GM12878 (cell line): ENCODE data around the gene RRAGB. TPM values are rescaled to one million over a fixed set of nuclear protein-coding genes. Genes with fewer than 3 reads are reported as not detected.

Experiments used
- ATAC-seq: fragments of 200-7000 bp; cut with Tn5 transposase; 3 replicates; pipeline ENCODE4 v1.9.1; 2020; ENCODE audit warnings: mild to moderate bottlenecking, moderate library complexity
- BruUV-seq: library from RNA; stranded (reverse); fragments of 400-500 nt; replicated peaks from 2 replicates; lab custom pipeline; 2021; lab: Mats Ljungman, UMichigan
- CTCF ChIA-PET: fragments of 300-600 bp; sonication (Branson Sonifier 250); formaldehyde crosslinking; extraction: SDS; loops from one replicate; lab custom pipeline; 2021; ENCODE audit warnings: inconsistent platforms; lab: Yijun Ruan, JAX
- POLR2A ChIA-PET: fragments of 350-600 bp; formaldehyde crosslinking; extraction: SDS; loops from one replicate; lab custom pipeline; 2021; ENCODE audit warnings: inconsistent platforms; lab: Charles Lee
- RAD21 ChIA-PET: fragments of 300-600 bp; sonication (Branson Sonifier 250); formaldehyde crosslinking; loops from one replicate; lab custom pipeline; 2023; ENCODE audit warnings: antibody characterized with exemption; ENCODE audit not compliant: unreplicated experiment; lab: Charles Lee
- SMC1A ChIA-PET: fragments of 300-600 bp; sonication (Branson Sonifier 250); formaldehyde crosslinking; loops from one replicate; lab custom pipeline; 2023; ENCODE audit not compliant: unreplicated experiment, uncharacterized antibody; lab: Charles Lee
- DNase-seq: peaks from one replicate; pipeline ENCODE4 v3.0.0-alpha.2; 2011; ENCODE audit warnings: low read depth, low spot score
- FAIRE-seq: peaks from 3 replicates; lab custom pipeline; 2011; peaks lifted over from hg19 to GRCh38; lab: Jason Lieb, UNC
- H2AFZ ChIP-seq: 2 replicates; pipeline ENCODE4 v1.6.0; 2011; ENCODE audit warnings: low read depth, low read length, control low read depth; ENCODE audit not compliant: control insufficient read depth
- H3K27ac ChIP-seq: 2 replicates; pipeline ENCODE4 v1.5.1; 2011; ENCODE audit warnings: control low read depth; ENCODE audit not compliant: control insufficient read depth, insufficient read depth
- H3K27me3 ChIP-seq, 2 experiments: replicated peaks in 1 of 2; 2 replicates each; pipeline versions ENCODE4 v1.6.0 to v1.6.1; 2011; ENCODE audit warnings: low read length in 1 of 2; ENCODE audit not compliant: control insufficient read depth in 2 of 2, insufficient read depth in 2 of 2
- H3K36me3 ChIP-seq, 2 experiments: 2 replicates each; pipeline ENCODE4 v1.5.1; 2011; ENCODE audit warnings: low read length in 1 of 2; ENCODE audit not compliant: control insufficient read depth in 2 of 2, insufficient read depth in 2 of 2
- H3K4me1 ChIP-seq: 2 replicates; pipeline ENCODE4 v1.6.1; 2011; ENCODE audit warnings: mild to moderate bottlenecking, low read length, moderate library complexity, mixed read lengths; ENCODE audit not compliant: control insufficient read depth, insufficient read depth
- H3K4me2 ChIP-seq: 2 replicates; pipeline ENCODE4 v1.6.0; 2011; ENCODE audit warnings: control low read depth; ENCODE audit not compliant: control insufficient read depth, insufficient read depth
- H3K4me3 ChIP-seq: fragments of 200-600 bp; sonication (generic); 2 replicates; pipeline ENCODE4 v1.5.1; 2016
- H3K79me2 ChIP-seq: 2 replicates; pipeline ENCODE4 v1.6.0; 2011; ENCODE audit warnings: low read length; ENCODE audit not compliant: control insufficient read depth, insufficient read depth
- H3K9ac ChIP-seq: 2 replicates; pipeline ENCODE4 v1.8.0; 2011; ENCODE audit warnings: low read length, control low read depth, mixed read lengths; ENCODE audit not compliant: control insufficient read depth, insufficient read depth
- H3K9me3 ChIP-seq: replicated peaks from 3 replicates; pipeline ENCODE4 v1.5.1; 2011; ENCODE audit warnings: mild to moderate bottlenecking, low read length; ENCODE audit not compliant: control insufficient read depth, insufficient read depth
- H4K20me1 ChIP-seq: 2 replicates; pipeline ENCODE4 v1.6.0; 2011; ENCODE audit not compliant: control insufficient read depth, insufficient read depth
- BCL11A ChIP-seq: IDR thresholded peaks from 2 replicates; pipeline ENCODE4 v1.6.1; 2011; ENCODE audit warnings: low read depth, low read length
- CHD1 ChIP-seq: IDR thresholded peaks from 2 replicates; pipeline ENCODE4 v1.6.1; 2012; ENCODE audit warnings: low read depth, low read length, improper control_type of control experiment
- CTCF ChIP-seq, 3 experiments: IDR thresholded peaks in 2 of 3; conservative IDR thresholded peaks in 1 of 3; 2 replicates each; pipeline ENCODE4 v1.5.1; 2011; ENCODE audit warnings: low read depth in 3 of 3, low read length in 3 of 3, mild to moderate bottlenecking in 3 of 3, control low read depth in 2 of 3, moderate library complexity in 2 of 3, inconsistent platforms in 1 of 3, mixed read lengths in 1 of 3; ENCODE audit not compliant: control insufficient read depth in 2 of 3, insufficient read depth in 1 of 3; ENCODE audit errors: extremely low read depth in 1 of 3
- ETV6 ChIP-seq, 2 experiments: fragments of 450-650 bp in 1 of 2; IDR thresholded peaks in 1 of 2; conservative IDR thresholded peaks in 1 of 2; 2 replicates each; pipeline ENCODE4 v1.6.1; 2014; ENCODE audit warnings: antibody characterized with exemption in 1 of 2, borderline replicate concordance in 1 of 2, low read depth in 1 of 2, mild to moderate bottlenecking in 1 of 2, moderate library complexity in 1 of 2
- GABPA ChIP-seq: IDR thresholded peaks from 2 replicates; pipeline ENCODE4 v1.6.1; 2014; ENCODE audit warnings: antibody characterized with exemption, low read depth, mild to moderate bottlenecking, inconsistent platforms
- HDAC6 ChIP-seq: fragments of 200-600 bp; sonication (generic); IDR thresholded peaks from one replicate; pipeline ENCODE4 v1.8.0; 2017; ENCODE audit warnings: antibody characterized with exemption; ENCODE audit not compliant: unreplicated experiment
- JUND ChIP-seq: IDR thresholded peaks from 2 replicates; pipeline ENCODE4 v1.6.1; 2012; ENCODE audit warnings: low read depth, mild to moderate bottlenecking, low read length, improper control_type of control experiment, moderate library complexity
- KDM1A ChIP-seq: fragments of 200-600 bp; sonication (generic); IDR thresholded peaks from 2 replicates; pipeline ENCODE4 v1.6.1; 2016; ENCODE audit warnings: borderline replicate concordance
- MAX ChIP-seq: IDR thresholded peaks from 2 replicates; pipeline ENCODE4 v1.6.1; 2012; ENCODE audit warnings: low read depth, low read length, improper control_type of control experiment
- MTA2 ChIP-seq: fragments of 450-650 bp; IDR thresholded peaks from 2 replicates; pipeline ENCODE4 v1.6.1; 2016; ENCODE audit warnings: low read depth, mild to moderate bottlenecking, moderate library complexity
- MTA3 ChIP-seq: IDR thresholded peaks from 2 replicates; pipeline ENCODE4 v1.6.1; 2012; ENCODE audit warnings: low read length, inconsistent platforms, borderline replicate concordance
- PAX5 ChIP-seq: IDR thresholded peaks from 2 replicates; pipeline ENCODE4 v1.6.1; 2011; ENCODE audit warnings: low read depth, low read length, borderline replicate concordance
- PKNOX1 ChIP-seq: fragments of 450-650 bp; IDR thresholded peaks from 2 replicates; pipeline ENCODE4 v1.6.1; 2016; ENCODE audit warnings: mild to moderate bottlenecking
- ZBED1 ChIP-seq: IDR thresholded peaks from 2 replicates; pipeline ENCODE4 v1.6.1; 2016; ENCODE audit warnings: borderline replicate concordance
- ZNF592 ChIP-seq: fragments of 450-650 bp; IDR thresholded peaks from 2 replicates; pipeline ENCODE4 v1.6.1; 2017; ENCODE audit warnings: mild to moderate bottlenecking, moderate library complexity
- WGBS: methylation state at CpG from one replicate; pipeline ENCODE4 v1.1.6; 2016; ENCODE audit warnings: low lambda C conversion rate; ENCODE audit not compliant: insufficient replicate concordance, insufficient coverage; ENCODE audit errors: missing lambda C conversion rate; 5-methylcytosine and 5-hydroxymethylcytosine counted together
- in situ Hi-C: fragments of 300-500 bp; cut with MboI; formaldehyde crosslinking; loops from 9 replicates; pipeline ENCODE4 v1.14.3; 2018; ENCODE audit warnings: mixed read lengths
- intact Hi-C: fragments of 100-400 bp; cut with micrococcal nuclease; formaldehyde crosslinking; loops from one replicate; pipeline ENCODE4 v1.14.2; 2022; ENCODE audit not compliant: unreplicated experiment
- polyA plus RNA-seq, 11 experiments: library from polyadenylated mRNA; depleted of rRNA in 4 of 11; unstranded in 6 of 11; stranded (reverse) in 5 of 11; fragments of >200 nt; fragmentation: Nextera tagmentation in 4 of 11; fragmentation: Illumina TruSeq in 1 of 11; extraction: Ambion mirVana in 4 of 11; extraction: Trizol in 1 of 11; gene quantifications; 1 replicate in 1 of 11; 2 replicates in 10 of 11; pipeline versions ENCODE4 v1.2.1 to v1.2.3, GENCODE V29; 2011 to 2016; ENCODE audit warnings: inconsistent platforms in 2 of 11, missing spikeins in 2 of 11, low read depth in 1 of 11
- total RNA-seq, 4 experiments: library from RNA; depleted of rRNA in 3 of 4; stranded (reverse); fragments of >200 nt in 3 of 4; fragmentation: Illumina TruSeq in 1 of 4; extraction: Trizol in 1 of 4; gene quantifications; 2 replicates each; pipeline versions ENCODE4 v1.2.1 to v1.2.3, GENCODE V29; 2013 to 2021

Gene RRAGB
- total and polyA plus RNA-seq, 10 of the 15 experiments (the other 5 are each of a cell fraction or from before 2014, with no cell fraction given): 8.2 to 30.8 (median 12.0) TPM

- DNase-seq (no peak), ATAC-seq (no peak), FAIRE-seq (no peak)
- SMC1A ChIA-PET: interaction anchor here (0.6 kb wide), 1 partner anchor 242 kb away, joined by 3 read pairs; no protein-coding TSS in a partner anchor
- Histone ChIP-seq H3K27ac (no peak overlapping the region), H3K9ac (no peak overlapping the region), H4K20me1 (no peaks in the 10 kb centered on the region), H3K4me1 (no peaks in the 10 kb centered on the region), H3K9me3 (no peaks in the 10 kb centered on the region), H3K79me2 (no peaks in the 10 kb centered on the region), H3K4me2 (no peak overlapping the region), H3K27me3 (no peaks in the 10 kb centered on the region), H3K36me3 (no peaks in the 10 kb centered on the region), H2AFZ (no peak overlapping the region), H3K4me3 (no peak overlapping the region)
- WGBS: 23% methylated on average over 1 of the region's 1 CpG
- POLR2A ChIA-PET: no interaction called here
- RAD21 ChIA-PET: no interaction called here
- CTCF ChIA-PET: interaction anchor here (1.3 kb wide), 1 partner anchor 12 kb away, joined by 3 read pairs; no protein-coding TSS in a partner anchor
- intact Hi-C loops (no loop called here), in situ Hi-C loops (no loop called here)
- BruUV-seq: no TSS peak
- TF ChIP-seq MAX (no peak), BCL11A (no peak), MTA3 (no peak), CHD1 (no peak), PKNOX1 (no peak), ZNF592 (no peak), HDAC6 (no peak), MTA2 (no peak), PAX5 (no peak), GABPA (no peak), JUND (no peak), ETV6 (conservative IDR thresholded peaks at IDR 0.05 in 1 of 2, IDR thresholded peaks at IDR 0.05 in 1 of 2; ENCODE audit: borderline replicate concordance in 1 of 2, low read depth in 1 of 2) (no peak), KDM1A (no peak), CTCF (IDR thresholded peaks at IDR 0.05 in 2 of 3, conservative IDR thresholded peaks at IDR 0.05 in 1 of 3; ENCODE audit: control insufficient read depth in 2 of 3, extremely low read depth in 1 of 3, insufficient read depth in 1 of 3, low read depth in 3 of 3, low read length in 3 of 3) (no peak), ZBED1 (no peak)
These were observed 49.5 kb upstream of the RRAGB start for GRCh38 chrX:55668084-55668483.
